Right lung (tissue), 5 donors: ENCODE data around the gene VTI1A. TPM values are rescaled to one million over a fixed set of nuclear protein-coding genes. Genes with fewer than 3 reads are reported as not detected.
"Not testable (repeated sequence)": the region's sequence is repeated elsewhere in the genome, so short reads cannot be mapped to it uniquely, and the experiment has no call there.

ENCODE experiments used
- DNase-seq, 2 donors: peaks; one replicate each; pipeline ENCODE4 v3.0.0-alpha.2; 2013
- polyA plus RNA-seq, 5 donors: library from polyadenylated mRNA; unstranded; fragments of 120-200 nt; gene quantifications; one replicate each; pipeline versions ENCODE4 v1.2.1 to v1.2.3, GENCODE V29; 2013; ENCODE audit warnings: inconsistent platforms in 1 of 5, low replicate concordance in 1 of 5; ENCODE audit not compliant: insufficient read length in 5 of 5, insufficient read depth in 1 of 5

Gene VTI1A
- polyA plus RNA-seq, 5 donors: 13.9 to 19.3 (median 15.6) TPM

DNA sequence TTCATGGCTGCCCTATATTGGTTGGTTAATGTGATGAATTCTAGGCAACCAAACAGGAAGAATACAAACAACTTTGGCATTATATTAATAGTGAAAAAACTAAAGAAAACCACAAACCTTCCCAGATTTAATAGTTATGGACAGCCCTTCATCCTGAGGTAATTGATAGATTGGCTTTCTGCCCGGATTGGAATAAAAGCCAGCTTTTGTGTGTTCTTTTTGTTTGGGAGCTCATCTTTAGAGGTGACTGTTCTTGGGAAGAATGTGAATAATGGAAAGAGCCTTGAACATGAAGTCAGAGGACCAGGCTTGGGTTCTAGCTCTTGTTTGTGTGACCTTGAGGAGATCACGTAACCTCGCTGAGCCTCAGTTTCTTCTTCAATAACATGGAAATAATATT lies 92.3 kb downstream of the VTI1A start:
- DNase-seq: no peak

DNA sequence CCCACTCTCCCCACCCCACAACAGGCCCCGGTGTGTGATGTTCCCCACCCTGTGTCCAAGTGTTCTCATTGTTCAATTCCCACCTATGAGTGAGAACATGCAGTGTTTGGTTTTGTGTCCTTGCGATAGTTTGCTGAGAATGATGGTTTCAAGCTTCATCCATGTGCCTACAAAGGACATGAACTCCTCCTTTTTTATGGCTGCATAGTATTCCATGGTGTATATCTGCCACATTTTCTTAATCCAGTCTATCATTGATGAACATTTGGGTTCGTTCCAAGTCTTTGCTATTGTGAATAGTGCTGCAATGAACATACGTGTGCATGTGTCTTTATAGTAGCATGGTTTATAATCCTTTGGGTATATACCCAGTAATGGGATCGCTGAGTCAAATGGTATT lies 95.8 kb downstream of the VTI1A start:
- not testable (repeated sequence) for DNase-seq

DNA sequence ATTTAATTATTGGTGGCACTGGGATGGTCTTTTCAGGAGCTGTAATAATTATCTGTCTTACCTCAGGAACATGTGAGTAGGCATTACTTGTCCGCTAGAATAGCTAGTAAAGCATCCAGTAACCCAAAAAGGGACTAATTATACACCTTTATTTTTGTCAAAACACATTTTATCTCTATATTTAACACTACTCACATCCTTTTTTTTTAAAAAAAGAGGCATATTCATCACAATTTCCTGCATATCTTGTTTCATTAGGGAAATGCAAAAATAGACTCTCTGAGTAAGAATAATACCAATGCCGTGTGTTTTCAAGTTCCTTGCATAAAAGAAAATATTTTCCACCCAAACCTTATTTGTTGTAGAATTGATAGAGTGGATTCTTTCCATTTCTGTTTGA lies 99.5 kb downstream of the VTI1A start:
- DNase-seq: no peak

GRCh38 chr10:112548535-112549276 lies 101.7 kb downstream of the VTI1A start:
- no peak for DNase-seq

GRCh38 chr10:112552593-112553110 lies 105.6 kb downstream of the VTI1A start:
- no peak for DNase-seq

DNA sequence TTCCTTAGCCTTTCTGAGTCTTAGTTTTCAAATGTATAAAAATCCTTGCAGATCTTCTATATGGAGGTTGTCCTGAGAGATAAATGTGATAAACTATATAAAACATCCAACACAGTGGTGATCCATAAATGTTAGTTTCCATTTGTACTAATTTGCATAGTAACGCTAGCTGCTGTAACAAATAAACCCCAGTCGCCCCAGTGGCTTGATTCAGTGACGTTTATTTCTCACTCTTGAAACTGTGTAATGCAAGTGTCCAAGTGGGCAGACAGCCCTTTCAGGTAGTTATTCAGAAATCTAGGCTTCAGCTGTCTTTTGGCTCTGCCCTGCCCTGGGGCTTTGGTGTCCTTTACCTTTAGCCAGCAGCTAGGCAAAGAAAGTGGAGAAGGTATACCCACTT lies 106.3 kb downstream of the VTI1A start:
- DNase-seq: no peak

GRCh38 chr10:112554263-112554662 lies 107.2 kb downstream of the VTI1A start:
- no peak for DNase-seq

- no peak for DNase-seq
Measured at GRCh38 chr10:112557197-112557596, 110.2 kb downstream of the VTI1A start.

GRCh38 chr10:112558476-112559142 lies 111.6 kb downstream of the VTI1A start:
- DNase-seq: no peak

- no peak for DNase-seq
Measured at GRCh38 chr10:112559349-112559748, 112.3 kb downstream of the VTI1A start.

DNA sequence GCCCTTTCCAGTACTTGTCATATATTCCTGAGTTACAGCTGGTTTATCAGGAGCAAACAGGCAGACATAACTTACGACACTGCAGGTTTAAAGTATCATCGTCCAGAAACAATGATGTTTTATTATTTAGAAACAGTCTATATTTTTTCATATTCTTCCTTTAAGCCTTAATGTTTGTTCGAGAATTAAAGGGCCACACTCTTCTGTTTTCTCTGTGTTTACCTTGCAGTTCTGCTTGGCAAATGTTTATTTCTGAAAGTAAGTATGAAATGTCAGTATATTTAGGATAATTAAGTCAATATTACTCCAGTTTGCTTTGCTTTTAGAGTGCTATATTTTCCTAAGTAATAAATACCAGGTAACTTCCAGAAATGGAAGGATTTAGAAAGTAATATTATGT lies 115.1 kb downstream of the VTI1A start:
- DNase-seq: no peak

DNA sequence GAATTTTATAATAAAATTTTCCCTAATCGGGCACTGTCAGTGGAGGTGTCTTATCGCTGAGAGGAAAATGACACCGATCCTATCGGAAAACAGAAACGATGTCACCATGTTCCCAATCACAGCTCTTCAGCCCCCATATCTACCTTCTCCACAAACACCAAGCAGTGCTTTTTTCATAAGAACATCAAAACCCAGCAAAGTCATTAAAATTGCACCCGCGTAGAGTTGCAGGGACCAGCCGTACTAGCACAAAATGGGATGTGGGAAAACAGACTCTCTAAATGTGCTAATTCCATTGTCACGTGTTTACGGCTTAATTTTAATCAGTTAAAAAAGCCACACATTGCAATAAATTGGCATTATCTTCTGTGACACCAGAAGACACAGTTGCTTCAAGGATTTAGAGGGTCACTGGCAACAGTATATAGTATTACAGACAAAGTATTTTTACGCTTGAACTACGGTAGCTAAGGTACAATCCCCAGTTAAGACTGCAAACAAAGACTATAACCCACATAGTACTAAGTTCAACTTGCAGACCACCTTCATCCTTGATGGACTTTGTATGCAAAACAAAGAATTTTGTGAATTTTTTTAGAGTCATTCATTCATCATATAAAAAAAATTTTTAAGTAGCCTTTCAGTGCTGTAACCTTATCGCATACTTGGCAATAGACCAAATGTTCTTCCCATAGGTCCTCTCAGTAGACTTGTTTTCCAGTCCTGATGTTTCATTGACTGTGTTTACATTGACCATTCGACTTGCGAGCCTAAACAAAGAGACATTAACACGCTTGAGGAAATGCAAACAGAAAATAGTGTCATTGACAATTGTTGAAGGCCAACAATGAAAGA lies 116.0 kb downstream of the VTI1A start:
- no peak for DNase-seq

DNA sequence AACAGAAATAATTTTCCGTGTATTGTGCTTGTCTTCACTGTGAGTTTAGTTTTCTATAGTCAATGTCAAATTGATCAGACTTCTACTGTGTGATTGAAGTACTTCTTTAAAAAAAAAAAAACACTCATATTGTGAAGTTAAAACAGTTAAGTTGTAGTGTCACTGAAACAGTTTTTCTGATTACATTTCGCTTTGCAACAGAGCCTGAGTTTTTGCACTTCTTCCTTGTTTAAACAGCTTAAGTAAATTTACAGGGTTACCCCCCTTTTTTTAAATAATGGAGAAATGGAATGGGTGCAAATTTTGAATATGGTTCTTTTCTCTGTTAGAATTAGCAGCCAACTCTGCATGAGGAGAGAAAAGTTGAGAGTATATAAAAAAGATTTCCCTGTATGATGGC lies 117.3 kb downstream of the VTI1A start:
- no peak for DNase-seq

GRCh38 chr10:112565434-112566053 lies 118.5 kb downstream of the VTI1A start:
- DNase-seq: peak; percentile 26 to 45

GRCh38 chr10:112570585-112570984 lies 123.6 kb downstream of the VTI1A start:
- no peak for DNase-seq

- no peak for DNase-seq
Measured at GRCh38 chr10:112579578-112579977, 132.6 kb downstream of the VTI1A start.

GRCh38 chr10:112580267-112580666 lies 133.3 kb downstream of the VTI1A start:
- DNase-seq: no peak

- no peak for DNase-seq
Measured at GRCh38 chr10:112581921-112582320, 134.9 kb downstream of the VTI1A start.

DNA sequence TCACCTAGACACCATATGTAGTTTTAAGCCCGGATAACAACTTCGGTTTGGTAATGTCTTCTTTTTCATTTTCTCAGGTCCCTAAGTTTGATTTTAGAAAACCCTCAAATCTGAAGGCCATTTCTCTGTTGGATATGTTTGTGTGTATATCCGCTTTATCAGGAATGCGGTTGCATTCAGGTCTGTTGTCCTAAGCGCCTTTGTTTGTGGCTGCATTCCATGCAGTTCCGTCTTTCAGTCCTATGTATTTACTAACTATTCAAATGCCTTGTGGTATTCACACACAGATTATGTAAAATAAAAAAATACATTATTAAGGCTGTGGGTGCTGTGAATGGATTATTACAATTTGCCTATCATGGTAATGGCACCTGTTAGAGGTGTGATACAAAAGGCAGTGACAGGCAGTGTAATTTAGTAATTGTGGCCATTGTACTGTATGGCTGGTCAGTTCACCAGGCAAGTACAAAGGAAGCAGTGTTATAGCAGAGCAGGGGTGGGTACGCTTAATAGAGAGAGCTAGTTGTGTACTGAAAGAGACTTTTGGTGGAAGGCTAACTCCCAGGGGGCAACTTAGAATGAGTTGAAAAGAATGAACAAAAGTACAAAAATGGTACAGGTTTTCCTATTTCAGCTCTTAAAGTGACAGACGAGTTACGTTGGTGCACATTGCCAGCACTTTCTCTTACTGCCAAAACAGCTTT lies 136.4 kb downstream of the VTI1A start:
- no peak for DNase-seq

- no peak for DNase-seq
Measured at GRCh38 chr10:112584276-112584675, 137.3 kb downstream of the VTI1A start.

GRCh38 chr10:112585126-112585525 lies 138.1 kb downstream of the VTI1A start:
- no peak for DNase-seq
